Measurements from ENCODE around the gene KRTAP12-1. TPM values are rescaled to one million over a fixed set of nuclear protein-coding genes. Genes with fewer than 3 reads are reported as not detected.
"Not testable (repeated sequence)": the region's sequence is repeated elsewhere in the genome, so short reads cannot be mapped to it uniquely, and the experiment has no call there.

Gene KRTAP12-1
- total and polyA plus RNA-seq, 2 donors (not counting 3 experiments of a cell fraction or from before 2014, with no cell fraction given) = not detected

DNA sequence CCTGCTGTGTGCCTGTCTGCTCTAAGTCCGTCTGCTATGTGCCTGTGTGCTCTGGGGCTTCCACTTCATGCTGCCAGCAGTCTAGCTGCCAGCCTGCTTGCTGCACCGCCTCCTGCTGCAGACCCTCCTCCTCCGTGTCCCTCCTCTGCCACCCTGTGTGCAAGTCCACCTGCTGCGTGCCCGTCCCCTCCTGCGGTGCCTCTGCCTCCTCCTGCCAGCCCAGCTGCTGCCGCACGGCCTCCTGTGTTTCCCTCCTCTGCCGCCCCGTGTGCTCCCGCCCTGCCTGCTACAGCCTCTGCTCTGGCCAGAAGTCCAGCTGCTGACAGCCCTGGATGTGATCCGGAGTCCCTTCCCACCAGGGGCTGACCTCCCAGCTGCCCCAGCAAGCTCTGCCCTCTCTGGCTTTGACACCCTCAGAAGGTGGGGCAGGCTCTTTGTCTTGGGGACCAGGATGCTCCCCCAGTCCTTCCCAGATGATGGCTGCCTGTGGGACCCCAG lies 44.1 kb downstream of the KRTAP12-1 start:
- H3K9me3 ChIP-seq (replicated peaks; ENCODE audit: control insufficient read depth, insufficient read depth, low read length); BruUV-seq (replicated peaks); dilution Hi-C loops (cut with MboI; ENCODE audit: extremely low pct_ligation_motif_present, low sequenced_read_pairs); H3K9me1 ChIP-seq (replicated peaks; ENCODE audit: control insufficient read depth, extremely low read depth, insufficient read depth, low read length); H2AFZ ChIP-seq (ENCODE audit: low read depth, low read length); DNase-seq (ENCODE audit: low read depth, low spot score); H3K36me3 ChIP-seq (ENCODE audit: control insufficient read depth in 2 of 2, extremely low read depth in 1 of 2, insufficient read depth in 2 of 2, low read length in 2 of 2); H3K4me3 ChIP-seq (replicated peaks in 1 of 3; ENCODE audit: insufficient read depth in 1 of 3, low read depth in 1 of 3, low read length in 3 of 3); H3K79me2 ChIP-seq (ENCODE audit: control insufficient read depth, insufficient read depth, low read length); H3K27ac ChIP-seq (ENCODE audit: insufficient read depth, low read depth, low read length); H3K9ac ChIP-seq (replicated peaks; ENCODE audit: extremely low read depth, insufficient read depth, low read length); FAIRE-seq; H3K27me3 ChIP-seq (ENCODE audit: control insufficient read depth in 2 of 2, insufficient read depth in 2 of 2, low read length in 2 of 2); H3K4me1 ChIP-seq (ENCODE audit: control insufficient read depth, extremely low read depth, insufficient read depth, low read length); intact Hi-C loops (cut with micrococcal nuclease); H3K4me2 ChIP-seq (ENCODE audit: insufficient read depth, low read length); POLR2A ChIA-PET; H4K20me1 ChIP-seq (replicated peaks; ENCODE audit: control insufficient read depth, extremely low read depth, insufficient read depth, low read length); CTCF ChIA-PET: not testable (repeated sequence)

DNA sequence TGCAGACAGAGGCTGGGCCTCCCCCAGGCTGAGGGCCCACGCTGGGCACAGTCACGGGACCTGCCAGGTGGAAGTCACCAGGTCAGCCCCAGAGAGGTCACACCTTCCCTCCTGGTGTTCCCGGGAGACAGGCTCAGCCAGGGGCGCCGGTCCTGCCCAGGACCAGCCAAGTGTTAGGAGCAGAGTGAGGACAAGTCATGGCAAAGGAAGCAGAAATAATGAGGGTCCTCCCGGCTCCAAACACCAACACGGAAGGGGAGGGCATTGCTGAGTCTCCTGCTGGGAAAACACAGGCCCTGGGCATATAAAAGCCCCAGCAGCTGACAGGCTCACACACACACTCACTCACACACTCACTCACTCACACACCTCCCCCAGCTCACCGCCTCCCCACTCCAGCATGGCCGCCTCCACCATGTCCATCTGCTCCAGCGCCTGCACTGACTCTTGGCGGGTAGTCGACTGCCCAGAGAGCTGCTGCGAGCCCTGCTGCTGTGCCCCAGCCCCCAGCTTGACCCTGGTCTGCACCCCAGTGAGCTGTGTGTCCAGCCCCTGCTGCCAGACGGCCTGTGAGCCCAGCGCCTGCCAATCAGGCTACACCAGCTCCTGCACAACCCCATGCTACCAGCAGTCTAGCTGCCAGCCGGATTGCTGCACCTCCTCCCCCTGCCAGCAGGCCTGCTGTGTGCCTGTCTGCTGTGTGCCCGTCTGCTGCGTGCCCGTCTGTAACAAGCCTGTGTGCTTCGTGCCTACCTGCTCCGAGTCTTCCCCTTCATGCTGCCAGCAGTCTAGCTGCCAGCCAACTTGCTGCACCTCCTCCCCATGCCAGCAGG lies 44.7 kb downstream of the KRTAP12-1 start, which contains the start of gene KRTAP10-10:
KRTAP10-10 (plus strand) TSS at position 339 of the 833 bp plus-strand sequence; CDS start at position 401, 62 bp downstream.
- TF ChIP-seq EZH2 (IDR thresholded peaks at IDR 0.05; ENCODE audit: borderline replicate concordance, low read depth, low read length, severe bottlenecking) (no peak), FOS (IDR thresholded peaks at IDR 0.05; ENCODE audit: borderline replicate concordance, insufficient read depth, low read length) (no peak)
- TF ChIP-seq, protein P1, sequence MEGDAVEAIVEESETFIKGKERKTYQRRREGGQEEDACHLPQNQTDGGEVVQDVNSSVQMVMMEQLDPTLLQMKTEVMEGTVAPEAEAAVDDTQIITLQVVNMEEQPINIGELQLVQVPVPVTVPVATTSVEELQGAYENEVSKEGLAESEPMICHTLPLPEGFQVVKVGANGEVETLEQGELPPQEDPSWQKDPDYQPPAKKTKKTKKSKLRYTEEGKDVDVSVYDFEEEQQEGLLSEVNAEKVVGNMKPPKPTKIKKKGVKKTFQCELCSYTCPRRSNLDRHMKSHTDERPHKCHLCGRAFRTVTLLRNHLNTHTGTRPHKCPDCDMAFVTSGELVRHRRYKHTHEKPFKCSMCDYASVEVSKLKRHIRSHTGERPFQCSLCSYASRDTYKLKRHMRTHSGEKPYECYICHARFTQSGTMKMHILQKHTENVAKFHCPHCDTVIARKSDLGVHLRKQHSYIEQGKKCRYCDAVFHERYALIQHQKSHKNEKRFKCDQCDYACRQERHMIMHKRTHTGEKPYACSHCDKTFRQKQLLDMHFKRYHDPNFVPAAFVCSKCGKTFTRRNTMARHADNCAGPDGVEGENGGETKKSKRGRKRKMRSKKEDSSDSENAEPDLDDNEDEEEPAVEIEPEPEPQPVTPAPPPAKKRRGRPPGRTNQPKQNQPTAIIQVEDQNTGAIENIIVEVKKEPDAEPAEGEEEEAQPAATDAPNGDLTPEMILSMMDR (IDR thresholded peaks at IDR 0.05; ENCODE audit: extremely low read depth in 1 of 2, insufficient read depth in 1 of 2, low read depth in 1 of 2, low read length in 2 of 2) = no peak
- Histone ChIP-seq H3K27me3 (ENCODE audit: control insufficient read depth in 2 of 2, insufficient read depth in 2 of 2, low read length in 2 of 2) (no peaks in the 10 kb centered on the region), H3K36me3 (ENCODE audit: control insufficient read depth in 2 of 2, extremely low read depth in 1 of 2, insufficient read depth in 2 of 2, low read length in 2 of 2) (no peaks in the 10 kb centered on the region), H3K9me1 (replicated peaks; ENCODE audit: control insufficient read depth, extremely low read depth, insufficient read depth, low read length) (no peaks in the 10 kb centered on the region), H3K4me1 (ENCODE audit: control insufficient read depth, extremely low read depth, insufficient read depth, low read length) (no peaks in the 10 kb centered on the region), H3K4me3 (replicated peaks in 1 of 3; ENCODE audit: insufficient read depth in 1 of 3, low read depth in 1 of 3, low read length in 3 of 3) (no peak within 1 kb of the TSS), H3K9ac (replicated peaks; ENCODE audit: extremely low read depth, insufficient read depth, low read length) (no peak within 1 kb of the TSS), H3K9me3 (replicated peaks; ENCODE audit: control insufficient read depth, insufficient read depth, low read length) (no peaks in the 10 kb centered on the region), H3K79me2 (ENCODE audit: control insufficient read depth, insufficient read depth, low read length) (no peaks in the 10 kb centered on the region), H2AFZ (ENCODE audit: low read depth, low read length) (no peak within 1 kb of the TSS), H3K4me2 (ENCODE audit: insufficient read depth, low read length) (no peak within 1 kb of the TSS), H3K27ac (ENCODE audit: insufficient read depth, low read depth, low read length) (no peak within 1 kb of the TSS), H4K20me1 (replicated peaks; ENCODE audit: control insufficient read depth, extremely low read depth, insufficient read depth, low read length) (no peaks in the 10 kb centered on the region)
- intact Hi-C loops (cut with micrococcal nuclease) (no loop called here), dilution Hi-C loops (cut with MboI; ENCODE audit: extremely low pct_ligation_motif_present, low sequenced_read_pairs) (no loop called here)
- DNase-seq (ENCODE audit: low read depth, low spot score) = no peak
- FAIRE-seq = no peak
- no TSS peak for BruUV-seq (replicated peaks)
- ChIA-PET CTCF (no interaction called here), POLR2A (no interaction called here)
